BE2C (cell line): ENCODE results near the gene TENT4A. TPM values are rescaled to one million over a fixed set of nuclear protein-coding genes. Genes with fewer than 3 reads are reported as not detected.
"Not testable (repeated sequence)": the region's sequence is repeated elsewhere in the genome, so short reads cannot be mapped to it uniquely, and the experiment has no call there.

ENCODE experiments used
- DNase-seq: peaks from one replicate; pipeline ENCODE4 v3.0.0-alpha.2; 2020
- H3K27me3 ChIP-seq: fragments of 250-450 bp; sonication (Bioruptor Pico); 2 replicates; pipeline ENCODE4 v1.5.1; 2020; ENCODE audit warnings: mild to moderate bottlenecking
- H3K36me3 ChIP-seq: fragments of 250-450 bp; sonication (Bioruptor Pico); 2 replicates; pipeline ENCODE4 v1.5.1; 2020; ENCODE audit warnings: mild to moderate bottlenecking
- H3K4me1 ChIP-seq: fragments of 250-450 bp; sonication (Bioruptor Pico); 2 replicates; pipeline ENCODE4 v1.5.1; 2020
- H3K4me3 ChIP-seq: 2 replicates; pipeline ENCODE4 v1.5.1; 2011; ENCODE audit warnings: low read depth, low read length
- H3K9me3 ChIP-seq: fragments of 250-450 bp; sonication (Bioruptor Pico); 2 replicates; pipeline ENCODE4 v1.5.1; 2020
- polyA plus RNA-seq: library from polyadenylated mRNA; unstranded; fragments of >200 nt; gene quantifications from one replicate; pipeline ENCODE4 v1.2.1, GENCODE V29; 2012; ENCODE audit warnings: low read depth, missing spikeins; ENCODE audit not compliant: insufficient read length, insufficient read depth
- TF ChIP-seq, protein P1 (sequence below): IDR thresholded peaks from 2 replicates; pipeline ENCODE4 v1.5.1; 2012; ENCODE audit warnings: mild to moderate bottlenecking, low read depth, low read length

TENT4A gene
- polyA plus RNA-seq: 39.4 TPM

DNA sequence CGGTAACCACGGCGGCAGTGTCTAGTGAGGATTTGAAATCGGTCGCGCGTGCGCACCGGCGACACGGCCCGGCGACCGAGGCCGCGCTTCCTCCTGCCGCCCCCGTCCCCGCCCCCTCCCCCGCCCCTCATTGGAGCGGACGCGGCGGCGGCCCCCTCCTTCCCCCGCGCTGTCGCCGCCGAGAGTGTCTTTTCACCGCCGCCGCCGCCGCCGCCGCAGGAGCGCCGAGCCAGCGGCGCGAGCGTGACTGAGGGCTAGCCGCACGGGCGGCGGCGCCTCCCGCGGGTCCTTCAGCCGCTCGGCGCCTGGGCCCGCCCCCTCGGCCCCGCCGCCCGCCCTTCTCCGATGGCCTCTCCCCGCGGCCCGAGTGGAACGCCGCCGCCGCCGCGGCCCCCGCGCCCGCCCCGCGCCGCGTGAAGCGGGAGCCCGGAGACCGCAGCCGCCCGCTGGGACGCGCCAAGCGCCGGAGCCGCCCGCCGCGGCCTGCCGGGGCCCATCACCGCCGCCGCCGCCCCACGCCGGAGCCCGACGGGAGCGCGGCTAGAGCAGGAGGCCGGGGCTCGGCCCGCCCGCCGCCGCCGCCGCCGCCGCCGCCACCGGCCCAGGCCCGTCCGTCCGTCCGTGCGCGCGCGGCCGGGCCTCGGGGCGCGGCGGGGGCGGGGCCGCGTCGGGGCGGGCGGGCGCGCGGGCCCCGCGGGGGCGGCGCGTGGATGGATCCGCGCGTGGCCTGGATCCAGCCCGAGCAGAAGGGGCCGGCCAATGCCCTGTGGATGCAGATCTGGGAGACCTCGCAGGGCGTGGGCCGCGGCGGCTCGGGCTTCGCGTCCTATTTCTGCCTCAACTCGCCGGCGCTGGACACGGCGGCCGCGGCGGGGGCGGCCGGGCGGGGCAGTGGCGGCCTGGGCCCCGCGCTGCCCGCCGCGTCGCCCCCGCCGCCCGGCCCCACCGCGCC lies at the start of gene TENT4A:
TENT4A (plus strand) TSS at position 159 of the 952 bp plus-strand sequence; CDS start at position 711, 552 bp downstream.
- no peaks in the 10 kb centered on the region for H3K9me3 ChIP-seq
- H3K4me1 ChIP-seq: peaks cover 5% of the 10 kb centered on the region; the same call in 1 of the 2 replicates
- H3K4me3 ChIP-seq: peak within 1 kb of the TSS; percentile 81
- no peaks in the 10 kb centered on the region for H3K27me3 ChIP-seq
- DNase-seq: no peak
- TF ChIP-seq, protein P1, sequence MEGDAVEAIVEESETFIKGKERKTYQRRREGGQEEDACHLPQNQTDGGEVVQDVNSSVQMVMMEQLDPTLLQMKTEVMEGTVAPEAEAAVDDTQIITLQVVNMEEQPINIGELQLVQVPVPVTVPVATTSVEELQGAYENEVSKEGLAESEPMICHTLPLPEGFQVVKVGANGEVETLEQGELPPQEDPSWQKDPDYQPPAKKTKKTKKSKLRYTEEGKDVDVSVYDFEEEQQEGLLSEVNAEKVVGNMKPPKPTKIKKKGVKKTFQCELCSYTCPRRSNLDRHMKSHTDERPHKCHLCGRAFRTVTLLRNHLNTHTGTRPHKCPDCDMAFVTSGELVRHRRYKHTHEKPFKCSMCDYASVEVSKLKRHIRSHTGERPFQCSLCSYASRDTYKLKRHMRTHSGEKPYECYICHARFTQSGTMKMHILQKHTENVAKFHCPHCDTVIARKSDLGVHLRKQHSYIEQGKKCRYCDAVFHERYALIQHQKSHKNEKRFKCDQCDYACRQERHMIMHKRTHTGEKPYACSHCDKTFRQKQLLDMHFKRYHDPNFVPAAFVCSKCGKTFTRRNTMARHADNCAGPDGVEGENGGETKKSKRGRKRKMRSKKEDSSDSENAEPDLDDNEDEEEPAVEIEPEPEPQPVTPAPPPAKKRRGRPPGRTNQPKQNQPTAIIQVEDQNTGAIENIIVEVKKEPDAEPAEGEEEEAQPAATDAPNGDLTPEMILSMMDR: no peak
- H3K36me3 ChIP-seq: peaks cover 12% of the 10 kb centered on the region

DNA sequence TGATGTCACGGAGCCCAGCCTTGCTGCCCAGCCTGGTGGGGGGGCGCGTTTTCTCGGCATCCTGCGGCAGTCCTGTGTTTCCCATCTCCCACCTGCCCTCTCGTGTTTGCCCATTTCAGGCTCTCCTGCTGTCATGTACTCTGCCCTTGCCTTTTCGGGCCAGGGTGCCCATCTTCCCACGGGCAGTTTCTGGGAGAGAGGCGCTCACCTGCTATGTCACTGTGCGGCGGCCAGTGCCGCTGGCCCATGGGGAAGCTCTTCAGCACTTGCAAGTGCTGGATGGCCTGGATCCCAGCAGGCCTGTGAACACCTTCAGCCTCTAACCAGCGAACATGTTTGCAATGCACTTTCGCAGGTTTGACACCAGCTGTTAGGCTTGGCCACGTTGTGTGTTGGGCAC lies 46.5 kb upstream of the TENT4A start:
- no peaks in the 10 kb centered on the region for H3K27me3 ChIP-seq
- TF ChIP-seq, protein P1: no peak
- no peaks in the 10 kb centered on the region for H3K4me1 ChIP-seq
- H3K9me3 ChIP-seq: no peaks in the 10 kb centered on the region
- no peak for DNase-seq
- H3K36me3 ChIP-seq: peaks cover 10% of the 10 kb centered on the region
- H3K4me3 ChIP-seq: no peak overlapping the region

DNA sequence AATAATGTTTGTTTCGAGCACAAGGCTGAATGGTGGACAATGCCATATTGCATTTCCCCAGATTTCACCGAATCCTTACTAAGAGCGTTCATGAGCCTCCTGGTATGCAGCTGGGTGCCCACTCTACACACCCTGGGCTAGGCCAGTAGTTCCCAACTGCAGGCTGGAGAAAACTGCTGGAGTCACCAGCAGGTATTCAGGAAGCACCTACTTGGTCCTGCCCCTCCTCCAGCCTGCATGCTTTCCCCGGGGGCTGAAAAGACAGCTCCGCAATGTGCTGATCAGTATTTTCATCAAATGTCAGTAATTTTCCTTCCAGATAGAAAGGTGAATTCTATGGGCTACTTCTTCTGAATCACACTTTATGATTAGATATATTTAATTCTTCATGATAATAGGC lies 45.6 kb upstream of the TENT4A start:
- Histone ChIP-seq H3K27me3 (no peaks in the 10 kb centered on the region), H3K9me3 (no peaks in the 10 kb centered on the region), H3K4me3 (no peak overlapping the region), H3K36me3 (peaks cover 10% of the 10 kb centered on the region), H3K4me1 (no peaks in the 10 kb centered on the region)
- DNase-seq: no peak
- TF ChIP-seq, protein P1: no peak

DNA sequence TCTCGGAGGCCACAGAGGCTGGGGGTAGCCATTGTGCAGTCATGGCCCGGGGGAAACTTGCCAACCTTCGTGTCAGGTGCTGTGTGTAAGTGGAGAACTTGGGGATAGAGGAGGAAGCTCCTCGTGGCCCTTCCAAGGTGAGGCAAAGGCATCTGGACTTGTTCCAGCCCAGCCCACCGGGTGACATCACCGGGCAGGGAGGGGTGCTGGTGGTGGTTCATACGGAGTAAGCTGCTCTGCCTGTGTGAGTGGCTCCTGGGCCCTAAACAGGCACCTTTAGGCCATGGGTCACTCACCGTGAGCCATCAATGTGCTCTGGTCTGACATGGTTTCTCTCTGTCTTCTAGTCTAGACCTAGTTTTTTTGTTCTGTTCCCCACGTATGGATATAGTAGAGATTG lies 44.5 kb upstream of the TENT4A start:
- DNase-seq, H3K36me3 ChIP-seq, H3K9me3 ChIP-seq, H3K4me3 ChIP-seq, H3K4me1 ChIP-seq, H3K27me3 ChIP-seq: not testable (repeated sequence)

DNA sequence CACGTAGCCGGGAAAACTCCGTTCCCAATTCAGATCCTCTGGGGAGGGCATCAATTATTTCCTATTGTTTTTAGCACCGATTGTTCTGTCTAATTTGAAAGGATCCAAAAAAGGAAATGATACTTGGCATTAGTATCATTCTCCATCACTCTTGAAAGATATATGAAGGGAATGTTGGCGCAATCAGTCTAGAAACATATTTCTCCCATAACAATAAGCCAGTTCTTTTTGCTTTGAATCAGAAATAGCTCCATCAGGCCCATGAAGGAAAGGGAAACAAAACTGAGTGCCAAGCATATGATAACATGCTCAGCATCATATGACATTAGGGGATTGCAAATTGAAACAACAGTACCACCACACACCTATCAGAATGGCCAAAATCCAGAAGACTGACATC lies 40.2 kb upstream of the TENT4A start:
- peaks cover 5% of the 10 kb centered on the region for H3K36me3 ChIP-seq
- H3K27me3 ChIP-seq: no peaks in the 10 kb centered on the region
- no peaks in the 10 kb centered on the region; the same call in 1 of the 2 replicates for H3K9me3 ChIP-seq
- H3K4me3 ChIP-seq: no peak overlapping the region
- no peaks in the 10 kb centered on the region for H3K4me1 ChIP-seq
- TF ChIP-seq, protein P1: no peak
- DNase-seq: no peak

DNA sequence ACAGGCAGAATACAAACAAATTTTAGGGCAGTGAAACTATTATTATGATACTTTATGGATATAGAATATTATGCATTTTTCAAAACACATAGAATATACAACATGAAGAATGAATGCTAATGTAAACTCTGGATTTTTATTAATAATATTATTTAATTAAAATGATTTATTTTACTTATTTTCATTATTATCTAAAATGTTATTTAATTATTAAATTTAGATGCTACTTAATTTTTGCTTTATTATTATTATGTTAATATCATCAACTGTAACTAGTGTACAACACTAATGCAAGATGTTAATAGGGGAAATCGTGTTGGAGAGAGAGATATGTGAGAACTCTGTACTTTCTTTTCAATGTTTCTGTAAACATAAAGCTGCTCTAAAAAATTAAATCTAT lies 39.3 kb upstream of the TENT4A start:
- no peak overlapping the region for H3K4me3 ChIP-seq
- TF ChIP-seq, protein P1: no peak
- no peaks in the 10 kb centered on the region for H3K4me1 ChIP-seq
- H3K36me3 ChIP-seq: peaks cover 5% of the 10 kb centered on the region
- H3K9me3 ChIP-seq: no peaks in the 10 kb centered on the region; the same call in 1 of the 2 replicates
- no peak for DNase-seq
- H3K27me3 ChIP-seq: no peaks in the 10 kb centered on the region
